Measurements from ENCODE around the gene TDRD15.

- TF ChIP-seq, protein P1, sequence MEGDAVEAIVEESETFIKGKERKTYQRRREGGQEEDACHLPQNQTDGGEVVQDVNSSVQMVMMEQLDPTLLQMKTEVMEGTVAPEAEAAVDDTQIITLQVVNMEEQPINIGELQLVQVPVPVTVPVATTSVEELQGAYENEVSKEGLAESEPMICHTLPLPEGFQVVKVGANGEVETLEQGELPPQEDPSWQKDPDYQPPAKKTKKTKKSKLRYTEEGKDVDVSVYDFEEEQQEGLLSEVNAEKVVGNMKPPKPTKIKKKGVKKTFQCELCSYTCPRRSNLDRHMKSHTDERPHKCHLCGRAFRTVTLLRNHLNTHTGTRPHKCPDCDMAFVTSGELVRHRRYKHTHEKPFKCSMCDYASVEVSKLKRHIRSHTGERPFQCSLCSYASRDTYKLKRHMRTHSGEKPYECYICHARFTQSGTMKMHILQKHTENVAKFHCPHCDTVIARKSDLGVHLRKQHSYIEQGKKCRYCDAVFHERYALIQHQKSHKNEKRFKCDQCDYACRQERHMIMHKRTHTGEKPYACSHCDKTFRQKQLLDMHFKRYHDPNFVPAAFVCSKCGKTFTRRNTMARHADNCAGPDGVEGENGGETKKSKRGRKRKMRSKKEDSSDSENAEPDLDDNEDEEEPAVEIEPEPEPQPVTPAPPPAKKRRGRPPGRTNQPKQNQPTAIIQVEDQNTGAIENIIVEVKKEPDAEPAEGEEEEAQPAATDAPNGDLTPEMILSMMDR (IDR thresholded peaks at IDR 0.05) = no peak
- TF ChIP-seq POLR2A (IDR thresholded peaks at IDR 0.05) = no peak
Measured at GRCh38 chr2:21135585-21135984, 11.8 kb downstream of the TDRD15 start.
